Measurements from ENCODE around the gene ABCA7.

The ABCA7 gene

GRCh38 chr19:1040476-1041271, 767 bp downstream of the ABCA7 start:
- DNase-seq (ENCODE audit: low read depth), result peak; percentile 84

- no peak for DNase-seq (ENCODE audit: low read depth)
These were observed 1.4 kb downstream of the ABCA7 start for GRCh38 chr19:1041272-1041834.

- no peak for DNase-seq (ENCODE audit: low read depth)
These were observed 2.2 kb downstream of the ABCA7 start for GRCh38 chr19:1041835-1042685.

GRCh38 chr19:1042689-1043511, 3.0 kb downstream of the ABCA7 start:
- no peak for DNase-seq (ENCODE audit: low read depth)

- DNase-seq (ENCODE audit: low read depth), result no peak
These were observed 5.3 kb downstream of the ABCA7 start for GRCh38 chr19:1045247-1045603.

GRCh38 chr19:1046117-1046626, 6.3 kb downstream of the ABCA7 start:
- DNase-seq (ENCODE audit: low read depth), result no peak

GRCh38 chr19:1046836-1047695, 7.2 kb downstream of the ABCA7 start:
- no peak for DNase-seq (ENCODE audit: low read depth)

GRCh38 chr19:1047696-1048147, 7.8 kb downstream of the ABCA7 start:
- no peak for DNase-seq (ENCODE audit: low read depth)

- no peak for DNase-seq (ENCODE audit: low read depth)
These were observed 9.2 kb downstream of the ABCA7 start for GRCh38 chr19:1049106-1049505.

GRCh38 chr19:1049800-1050199, 9.9 kb downstream of the ABCA7 start:
- DNase-seq (ENCODE audit: low read depth), result no peak

GRCh38 chr19:1050989-1051788, 11.3 kb downstream of the ABCA7 start:
- no peak for DNase-seq (ENCODE audit: low read depth)

- no peak for DNase-seq (ENCODE audit: low read depth)
These were observed 11.9 kb downstream of the ABCA7 start for GRCh38 chr19:1051791-1052190.

GRCh38 chr19:1052349-1052975, 12.6 kb downstream of the ABCA7 start:
- DNase-seq (ENCODE audit: low read depth), result no peak

- DNase-seq (ENCODE audit: low read depth), result no peak
These were observed 13.5 kb downstream of the ABCA7 start for GRCh38 chr19:1053176-1054101.

GRCh38 chr19:1054102-1055027, 14.5 kb downstream of the ABCA7 start:
- no peak for DNase-seq (ENCODE audit: low read depth)

- DNase-seq (ENCODE audit: low read depth), result no peak
These were observed 15.1 kb downstream of the ABCA7 start for GRCh38 chr19:1055028-1055425.
